Activated CD8-positive, alpha-beta memory T cell treated with anti-CD3 and anti-CD28 coated beads, Interleukin-2, amount 50 U/mL, for 1 hour (primary cell): ENCODE measurements around the gene EP300.
"Not testable (repeated sequence)": the region's sequence is repeated elsewhere in the genome, so short reads cannot be mapped to it uniquely, and the experiment has no call there.

ENCODE experiments used
- DNase-seq: peaks from one replicate; pipeline ENCODE4 v3.0.0-alpha.2; 2020; ENCODE audit errors: extremely low read depth

Gene EP300

DNA sequence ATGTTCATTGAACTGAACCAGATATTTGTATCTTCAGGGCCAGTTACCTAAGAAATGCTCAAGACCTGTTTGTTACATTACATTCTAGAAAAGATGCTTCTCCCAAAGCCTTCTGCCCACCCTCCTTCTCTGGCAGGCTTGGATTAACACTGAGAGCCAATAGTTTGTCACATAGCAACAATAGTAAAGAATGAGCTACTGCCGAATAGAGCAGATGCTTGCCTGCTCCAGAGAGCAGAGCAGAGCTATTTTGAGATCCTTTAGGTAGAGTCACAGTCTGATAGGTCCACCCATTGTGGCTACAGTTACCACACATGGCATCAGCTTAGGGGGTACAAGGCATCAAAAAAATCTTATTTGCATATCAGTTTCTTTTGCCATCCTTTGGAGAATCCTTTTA, 13.5 kb upstream of the EP300 start:
- no peak for DNase-seq

DNA sequence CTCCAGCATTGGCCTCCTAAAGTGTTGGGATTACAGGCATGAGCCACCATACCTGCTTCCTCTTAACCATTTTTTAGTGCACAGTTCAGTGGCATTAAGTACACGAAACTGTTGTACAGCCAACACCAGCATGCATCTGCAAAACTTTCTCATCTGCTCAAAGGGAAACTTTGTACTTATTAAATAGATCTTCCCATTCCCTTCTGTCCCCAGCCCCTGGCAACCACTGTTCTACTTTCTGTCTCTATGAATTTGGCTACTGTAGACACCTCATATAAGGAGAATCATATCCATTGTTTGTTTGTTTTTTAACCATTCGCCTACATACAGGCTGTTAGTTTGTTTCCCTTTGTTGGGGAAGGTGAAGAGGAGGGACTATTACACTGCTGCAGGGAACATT, 6.5 kb upstream of the EP300 start:
- no peak for DNase-seq

DNA sequence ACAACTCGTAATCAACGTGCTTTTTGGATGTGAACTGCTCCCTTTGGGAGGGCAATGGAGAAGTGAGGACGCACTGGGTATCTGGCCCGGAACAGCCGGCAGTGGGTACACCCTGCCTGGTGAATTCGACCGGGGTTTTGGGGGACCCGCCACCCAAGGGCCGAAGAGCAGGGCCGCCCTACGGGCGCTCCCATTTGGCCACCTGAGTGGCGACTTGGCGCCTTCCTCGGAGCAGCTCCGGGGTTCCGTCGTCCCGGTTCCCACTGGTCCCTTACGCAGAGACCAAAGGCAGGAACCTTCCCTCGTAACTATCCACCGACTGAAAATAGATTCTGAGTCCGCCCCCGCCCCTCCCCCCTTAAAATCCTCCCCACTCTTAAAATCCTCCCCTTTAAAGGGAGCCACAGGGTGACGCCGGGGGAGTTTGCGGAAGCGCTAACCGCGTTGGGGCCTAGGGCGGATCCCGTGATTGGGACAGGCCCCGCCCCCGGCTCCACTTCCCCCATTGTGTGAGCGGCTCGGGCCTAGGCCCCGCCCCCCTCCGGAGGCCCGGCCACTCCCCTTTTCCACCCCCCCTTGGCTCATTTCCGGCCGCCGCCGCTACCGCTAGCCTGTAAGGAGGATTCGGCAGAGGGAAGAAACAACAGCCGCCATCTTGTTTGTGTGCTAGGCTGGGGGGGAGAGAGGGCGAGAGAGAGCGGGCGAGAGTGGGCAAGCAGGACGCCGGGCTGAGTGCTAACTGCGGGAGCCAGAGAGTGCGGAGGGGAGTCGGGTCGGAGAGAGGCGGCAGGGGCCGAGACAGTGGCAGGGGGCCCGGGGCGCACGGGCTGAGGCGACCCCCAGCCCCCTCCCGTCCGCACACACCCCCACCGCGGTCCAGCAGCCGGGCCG, 1.0 kb upstream of the EP300 start:
- DNase-seq = peak; percentile 97

- DNase-seq = no peak
Observed at GRCh38 chr22:41092847-41093411, 537 bp downstream of the EP300 start.

GRCh38 chr22:41094041-41094593, 1.7 kb downstream of the EP300 start:
- DNase-seq = no peak

GRCh38 chr22:41096391-41096790, 4.0 kb downstream of the EP300 start:
- DNase-seq = no peak

DNA sequence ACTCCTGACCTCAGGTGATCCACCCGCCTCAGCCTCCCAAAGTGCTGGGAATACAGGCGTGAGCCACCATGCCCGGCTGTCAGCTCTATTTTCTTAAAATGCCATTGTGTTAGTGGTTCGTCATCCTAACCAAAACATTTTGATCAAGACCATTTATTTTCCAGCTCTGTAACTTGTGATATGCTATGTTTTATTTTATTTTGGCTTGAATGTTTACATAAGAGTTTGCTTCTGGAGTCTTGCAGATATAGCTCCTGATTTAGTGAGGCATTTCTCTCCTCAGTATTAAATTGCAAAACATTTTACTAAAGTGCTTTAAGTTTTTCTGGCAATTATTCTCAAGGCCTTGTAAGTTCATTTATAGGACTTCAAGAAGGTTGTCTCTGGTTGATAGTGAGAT, 4.4 kb downstream of the EP300 start:
- no peak for DNase-seq

GRCh38 chr22:41099036-41099435, 6.6 kb downstream of the EP300 start:
- DNase-seq = no peak

DNA sequence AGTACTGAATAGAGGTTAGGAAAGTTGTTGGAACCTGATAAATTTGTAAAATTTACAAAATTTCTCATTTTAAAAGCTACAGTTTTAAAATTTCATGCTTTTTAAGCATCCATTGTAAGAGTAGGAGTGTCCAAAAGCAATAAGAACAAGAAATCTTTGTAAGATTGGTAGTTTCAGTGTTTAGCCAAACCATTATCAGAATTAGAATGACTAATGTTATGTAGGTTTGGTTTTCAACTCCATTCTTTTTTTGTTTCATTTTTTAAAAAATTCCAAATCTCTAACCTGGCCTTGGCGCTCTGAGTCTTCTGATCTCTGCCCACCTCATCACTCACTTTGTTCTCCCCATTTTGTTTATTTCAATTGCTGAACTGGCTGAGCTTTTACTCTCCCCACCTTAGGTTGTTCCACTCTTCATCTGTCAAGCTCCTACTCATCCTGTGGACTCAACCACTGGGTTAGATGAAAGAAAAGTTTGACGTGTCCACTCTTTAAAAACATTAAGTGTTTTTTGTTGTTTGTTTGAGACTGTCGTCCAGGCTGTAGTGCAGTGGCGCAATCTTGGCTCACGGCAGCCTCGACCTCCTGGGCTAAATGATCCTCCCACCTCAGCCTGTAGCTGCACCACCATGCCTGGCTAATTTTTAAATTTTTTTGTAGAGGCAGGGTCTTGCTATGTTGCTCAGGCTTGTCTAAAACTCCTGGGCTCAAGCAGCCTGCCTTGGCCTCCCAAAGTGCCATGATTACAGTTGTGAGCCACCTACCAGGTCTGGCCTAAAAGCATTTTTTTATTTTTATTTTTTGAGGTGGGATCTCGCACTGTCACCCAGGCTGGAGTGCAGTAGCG, 14.0 kb downstream of the EP300 start:
- no peak for DNase-seq

- DNase-seq = not testable (repeated sequence)
Observed at GRCh38 chr22:41106969-41107325, 14.6 kb downstream of the EP300 start.

DNA sequence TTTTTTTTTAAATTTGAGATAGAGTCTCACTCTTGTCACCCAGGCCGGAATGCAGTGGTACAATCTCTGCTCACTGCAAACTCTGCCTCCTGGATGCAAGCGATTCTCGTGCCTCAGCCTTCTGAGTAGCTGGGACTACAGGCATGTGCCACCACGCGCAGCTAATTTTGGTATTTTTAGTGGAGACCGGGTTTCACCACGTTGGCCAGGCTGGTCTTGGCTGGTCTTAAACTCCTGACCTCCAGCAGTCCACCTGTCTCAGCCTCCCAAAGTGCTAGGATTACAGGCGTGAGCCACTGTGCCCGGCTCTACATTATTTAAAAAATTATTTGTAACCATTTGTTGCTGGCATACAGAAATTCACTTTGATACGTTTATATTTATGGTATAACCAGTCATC, 18.6 kb downstream of the EP300 start:
- no peak for DNase-seq

DNA sequence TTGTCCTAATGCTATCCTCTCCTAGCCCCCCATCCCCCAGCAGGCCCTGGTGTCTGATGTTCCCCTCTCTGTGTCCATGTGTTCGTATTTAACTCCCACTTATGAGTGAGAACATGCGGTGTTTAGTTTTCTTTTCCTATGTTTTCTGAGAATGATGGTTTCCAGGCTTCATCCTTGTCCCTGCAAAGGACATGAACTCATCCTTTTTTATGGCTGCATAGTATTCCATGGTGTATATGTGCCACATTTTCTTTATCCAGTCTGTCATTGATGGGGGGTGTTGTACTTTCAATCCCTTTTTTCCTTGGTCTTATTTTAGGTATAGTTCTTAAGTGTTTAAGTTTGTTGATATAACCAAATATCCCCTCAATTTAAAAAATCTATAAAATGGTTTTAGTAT, 23.9 kb downstream of the EP300 start:
- no peak for DNase-seq

GRCh38 chr22:41117127-41117965, 25.0 kb downstream of the EP300 start:
- DNase-seq = no peak

DNA sequence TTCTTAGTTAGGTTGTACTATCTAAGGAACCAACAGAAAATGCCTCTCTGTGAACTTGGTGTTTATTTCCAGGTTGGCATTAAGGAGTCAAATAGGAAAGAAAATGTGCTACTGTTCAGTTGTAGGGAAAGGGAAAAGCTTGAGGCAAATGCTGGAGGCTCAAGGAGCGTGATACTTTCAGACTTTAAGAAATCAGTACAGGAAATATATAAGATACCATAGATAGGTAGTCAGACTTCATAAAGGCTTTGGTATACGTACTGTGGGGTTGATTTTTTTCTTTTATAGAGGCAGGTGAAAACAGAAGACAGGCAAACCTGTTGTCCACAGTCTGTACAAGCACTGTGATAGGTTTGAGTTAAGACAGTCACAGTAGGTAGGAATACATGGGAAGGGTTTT, 30.8 kb downstream of the EP300 start:
- DNase-seq = no peak

- no peak for DNase-seq
Observed at GRCh38 chr22:41124086-41124485, 31.7 kb downstream of the EP300 start.

- DNase-seq = no peak
Observed at GRCh38 chr22:41127451-41127850, 35.1 kb downstream of the EP300 start.

GRCh38 chr22:41128606-41129005, 36.2 kb downstream of the EP300 start:
- no peak for DNase-seq

GRCh38 chr22:41132550-41132949, 40.2 kb downstream of the EP300 start:
- DNase-seq = no peak

GRCh38 chr22:41140365-41140957, 48.1 kb downstream of the EP300 start:
- DNase-seq = no peak

DNA sequence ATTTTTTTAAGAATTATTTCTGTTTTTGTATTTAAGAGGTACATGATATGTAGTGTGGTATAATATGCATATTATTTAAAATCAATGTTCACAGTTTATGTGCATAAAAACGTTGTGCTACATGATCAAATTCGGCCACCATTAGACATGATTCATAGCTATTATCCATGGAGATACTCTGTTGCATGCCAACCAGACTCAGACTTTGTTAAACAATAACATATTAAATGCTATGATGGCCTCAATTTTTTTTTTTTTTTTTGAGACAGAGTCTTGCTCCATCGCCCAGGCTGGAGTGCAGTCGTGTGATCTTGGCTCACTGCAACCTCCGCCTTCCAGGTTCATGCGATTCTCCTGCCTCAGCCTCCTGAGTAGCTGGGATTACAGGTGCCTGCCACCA, 53.5 kb downstream of the EP300 start:
- not testable (repeated sequence) for DNase-seq

DNA sequence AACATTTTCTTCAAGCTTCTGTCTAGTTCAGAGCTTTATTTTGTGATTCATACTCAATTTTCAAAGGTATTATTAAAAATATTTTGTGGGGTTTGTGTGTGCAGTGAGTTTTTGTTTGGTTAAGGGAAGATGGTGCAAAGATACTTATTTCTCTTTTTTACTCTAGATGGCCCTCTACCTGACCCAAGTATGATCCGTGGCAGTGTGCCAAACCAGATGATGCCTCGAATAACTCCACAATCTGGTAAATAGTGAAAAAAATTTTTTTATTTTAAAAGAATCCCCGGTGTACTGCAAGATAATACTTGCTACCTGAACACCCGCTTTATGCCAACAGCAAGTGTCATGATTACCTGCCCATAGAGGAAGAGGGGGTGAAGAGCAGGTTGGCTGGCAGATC, 54.2 kb downstream of the EP300 start:
- no peak for DNase-seq
